SHP77 (cell line): ENCODE measurements around the gene APOA4.

Experiments
- DNase-seq, 2 experiments: peaks; one replicate each; lab custom pipeline; 2025; lab: John Stamatoyannopoulos, UW

The APOA4 gene

GRCh38 chr11:116823031-116823843 is at the start of gene APOA4:
APOA4 (minus strand) TSS chr11:116823304; CDS start chr11:116823191, 113 bp downstream.
- no peak for DNase-seq

DNA sequence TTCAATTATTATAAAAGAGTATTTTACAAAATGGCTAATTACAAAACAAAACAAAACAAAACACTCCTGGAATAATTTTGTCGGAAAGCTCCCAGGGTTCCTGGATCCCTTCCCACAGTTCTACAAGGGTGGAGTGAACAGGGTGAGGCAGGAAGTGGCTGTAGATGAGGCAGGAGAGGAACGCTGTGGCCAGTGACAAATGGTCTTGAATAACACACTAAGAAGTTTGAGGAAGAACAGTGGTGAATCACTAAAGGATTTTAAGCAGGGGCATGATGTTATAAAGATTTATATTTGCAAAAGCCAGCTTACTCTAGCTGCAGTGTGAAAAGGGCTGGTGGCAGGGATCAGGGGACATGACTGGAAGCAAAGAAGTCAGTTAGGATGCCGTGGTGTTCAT is 48.1 kb upstream of the APOA4 start:
- no peak for DNase-seq

GRCh38 chr11:116870054-116870453 is 47.0 kb upstream of the APOA4 start:
- DNase-seq: no peak

GRCh38 chr11:116869610-116870009 is 46.5 kb upstream of the APOA4 start:
- no peak for DNase-seq

DNA sequence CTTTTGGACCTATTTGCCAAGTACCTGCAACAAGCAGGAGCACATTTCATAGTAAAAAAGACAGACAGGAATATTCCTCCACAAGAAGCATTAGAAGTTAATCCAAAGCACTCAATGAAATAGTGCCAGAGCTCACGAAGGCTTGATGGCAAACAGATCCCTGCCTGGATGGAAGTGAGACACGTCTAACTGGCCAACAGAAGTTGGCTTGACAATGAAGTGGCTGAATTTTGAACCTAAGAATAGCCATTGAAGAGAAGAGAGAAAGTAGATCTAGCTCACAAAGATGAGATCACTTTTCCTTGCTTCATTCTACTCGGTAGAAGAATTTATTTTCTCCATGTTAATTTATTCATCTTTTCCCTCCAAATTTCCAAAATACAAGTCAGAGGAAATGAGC is 45.0 kb upstream of the APOA4 start:
- DNase-seq: no peak

- DNase-seq: no peak
Observed at GRCh38 chr11:116867619-116868018, 44.5 kb upstream of the APOA4 start.

DNA sequence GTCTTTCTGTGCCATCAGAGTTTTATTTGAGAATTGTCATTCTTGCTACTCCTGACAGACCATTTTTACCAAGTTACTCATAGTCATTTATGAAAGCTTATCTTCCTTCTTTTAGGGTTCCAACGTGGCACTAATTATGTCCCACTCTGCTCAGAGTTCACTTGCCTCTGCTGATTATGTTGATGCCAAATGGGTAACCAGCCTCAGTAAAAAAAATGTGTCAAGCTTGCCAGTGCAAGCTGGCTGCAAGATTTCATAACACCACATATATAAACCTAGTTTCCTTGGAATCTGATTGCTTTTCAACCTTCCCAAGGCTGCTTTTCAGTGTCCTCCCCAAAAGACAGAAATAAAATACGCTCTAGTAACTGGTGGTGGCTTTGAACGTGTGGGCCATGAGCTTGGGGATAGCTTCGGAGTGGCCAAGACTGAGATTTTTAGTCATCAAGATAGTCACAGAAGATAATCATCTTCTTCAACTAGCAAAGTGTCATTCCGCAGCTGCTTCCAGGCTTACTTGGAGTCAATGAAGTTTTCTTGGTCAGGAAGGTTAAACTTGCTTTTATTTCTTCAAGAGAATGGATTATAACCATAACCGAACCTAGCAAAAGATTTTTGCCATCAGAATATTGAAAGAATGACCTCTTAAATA is 43.8 kb upstream of the APOA4 start:
- no peak for DNase-seq

DNA sequence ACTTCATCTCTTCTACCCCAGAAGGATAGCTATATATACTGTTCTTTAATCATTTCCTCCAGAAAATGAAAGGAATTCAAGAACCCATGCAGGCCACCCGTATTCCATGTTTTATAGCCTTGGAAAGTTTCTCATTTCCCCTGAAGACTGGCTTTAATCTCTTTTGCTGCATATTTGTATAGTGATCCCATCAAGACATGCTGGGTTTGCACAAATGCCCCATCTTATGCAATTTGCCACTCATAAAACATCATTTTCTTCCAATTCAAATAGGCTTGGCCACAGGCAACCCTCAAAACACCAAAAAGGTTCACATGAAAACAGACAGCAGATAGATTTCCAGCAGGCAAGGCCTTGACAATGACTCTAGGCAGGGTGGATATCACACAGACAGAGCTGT is 42.6 kb upstream of the APOA4 start:
- no peak for DNase-seq

DNA sequence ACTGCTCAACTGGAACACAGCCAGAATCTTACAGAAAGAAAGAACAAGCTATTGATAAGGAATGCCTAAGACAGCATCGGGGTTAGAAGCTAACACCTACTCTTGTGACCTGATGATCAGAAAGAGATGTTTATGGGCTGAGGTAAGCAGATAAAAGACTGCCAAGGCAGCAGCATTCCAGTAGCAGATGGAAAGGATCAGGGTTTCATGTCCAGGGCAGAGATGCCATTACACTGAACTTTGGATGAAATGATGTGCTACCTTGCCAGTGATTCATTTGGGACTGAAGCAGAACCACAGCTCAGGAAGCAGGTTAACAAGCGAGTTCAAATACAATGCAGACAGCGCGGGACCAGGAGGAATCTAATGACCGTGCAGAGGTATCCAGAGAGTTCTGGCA is 41.4 kb upstream of the APOA4 start:
- no peak for DNase-seq

DNA sequence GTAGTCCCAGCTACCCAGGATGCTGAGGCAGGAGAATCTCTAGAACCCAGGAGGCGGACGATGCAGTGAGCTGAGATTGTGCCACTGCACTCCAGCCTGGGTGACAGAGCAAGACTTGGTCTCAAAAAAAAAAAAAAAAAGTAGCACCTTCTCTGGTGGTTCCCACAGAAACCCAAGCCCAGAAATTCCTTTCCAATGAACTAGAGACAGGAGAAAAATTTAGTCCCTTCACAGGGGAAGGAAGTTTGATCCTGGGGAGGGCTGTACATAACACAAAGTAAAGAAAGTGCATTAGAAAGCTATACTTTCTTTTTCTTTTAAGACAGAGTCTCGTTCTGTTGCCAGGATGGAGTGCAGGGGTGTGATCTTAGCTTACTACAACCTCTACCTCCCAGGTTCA is 39.8 kb upstream of the APOA4 start:
- no peak for DNase-seq

DNA sequence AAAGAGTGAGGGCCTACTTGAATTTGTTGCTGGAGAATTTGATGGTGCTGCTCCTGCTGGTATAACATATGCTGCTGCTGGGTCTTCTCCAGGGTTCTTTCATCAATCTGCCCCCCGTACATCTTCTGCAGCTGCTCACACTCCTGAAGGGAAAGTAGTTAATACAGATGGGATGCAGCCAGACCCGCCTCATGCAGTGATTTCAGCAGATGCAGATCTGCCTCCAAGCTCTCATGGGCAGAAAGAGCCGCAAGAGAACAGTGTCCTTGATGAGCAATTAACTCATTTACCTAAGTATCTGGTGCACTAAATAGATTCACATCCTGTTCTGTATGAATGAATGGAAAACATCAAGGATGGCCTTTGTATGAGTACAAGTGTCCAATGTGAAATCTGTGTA is 39.1 kb upstream of the APOA4 start:
- DNase-seq: no peak

DNA sequence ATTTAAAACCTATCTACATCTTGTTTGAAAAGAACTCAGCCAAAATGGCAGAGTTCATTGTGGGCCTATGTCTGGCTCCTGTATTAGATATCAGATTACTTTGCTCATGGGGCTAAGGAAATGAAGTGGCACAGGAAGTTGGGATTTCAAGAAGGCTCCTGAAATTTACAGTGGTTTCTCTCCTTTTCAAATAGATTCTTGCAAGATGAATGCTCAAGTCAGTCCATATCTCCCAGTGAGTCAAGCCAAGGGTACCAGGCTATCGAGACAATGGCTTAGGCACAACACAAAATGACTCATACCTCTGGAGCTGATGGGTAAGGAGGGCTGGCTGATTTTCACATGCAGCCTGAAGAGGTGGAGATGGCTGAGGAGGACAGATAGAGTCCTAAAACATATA is 38.4 kb upstream of the APOA4 start:
- no peak for DNase-seq

- DNase-seq: no peak
Observed at GRCh38 chr11:116860303-116860702, 37.2 kb upstream of the APOA4 start.

DNA sequence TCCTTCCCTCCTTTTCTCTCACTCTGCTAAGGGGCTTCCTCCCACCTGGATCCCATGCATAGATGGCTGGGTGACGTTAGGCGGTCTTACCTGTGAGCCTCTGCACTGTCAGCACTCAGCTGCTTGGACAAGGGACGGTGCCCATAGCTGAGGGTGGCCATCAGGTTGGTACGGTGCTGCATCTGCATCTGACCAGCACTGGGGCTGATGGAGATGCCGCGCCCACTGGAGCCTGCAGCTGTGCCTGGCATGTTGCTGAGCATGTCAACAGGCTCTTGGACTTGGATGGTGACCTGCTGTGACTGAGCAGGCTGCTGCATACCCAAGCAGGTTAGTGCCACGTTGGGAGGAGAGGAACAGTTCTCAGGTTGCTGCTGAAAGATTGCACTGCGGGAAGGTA is 36.1 kb upstream of the APOA4 start:
- no peak for DNase-seq

GRCh38 chr11:116857936-116858335 is 34.8 kb upstream of the APOA4 start:
- DNase-seq: no peak

DNA sequence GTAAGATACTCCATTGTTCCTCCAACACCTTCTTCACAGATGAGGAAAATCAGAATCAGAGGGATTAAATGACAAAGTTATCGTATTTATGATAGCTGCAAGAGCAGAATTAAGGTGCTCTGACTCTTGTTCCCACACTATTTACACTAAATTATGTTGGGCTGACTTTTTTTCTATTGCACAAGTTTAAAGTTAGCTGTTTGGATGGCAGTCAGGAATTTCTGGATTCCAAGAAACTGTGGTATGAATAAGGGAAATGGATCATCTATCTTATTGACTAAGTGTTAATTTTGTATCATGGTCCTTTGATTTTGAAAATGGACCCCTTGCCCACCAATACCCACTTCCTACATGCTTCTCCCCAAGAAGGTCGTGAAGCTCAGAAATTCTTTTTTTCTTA is 34.2 kb upstream of the APOA4 start:
- no peak for DNase-seq

- no peak for DNase-seq
Observed at GRCh38 chr11:116856423-116856822, 33.3 kb upstream of the APOA4 start.

DNA sequence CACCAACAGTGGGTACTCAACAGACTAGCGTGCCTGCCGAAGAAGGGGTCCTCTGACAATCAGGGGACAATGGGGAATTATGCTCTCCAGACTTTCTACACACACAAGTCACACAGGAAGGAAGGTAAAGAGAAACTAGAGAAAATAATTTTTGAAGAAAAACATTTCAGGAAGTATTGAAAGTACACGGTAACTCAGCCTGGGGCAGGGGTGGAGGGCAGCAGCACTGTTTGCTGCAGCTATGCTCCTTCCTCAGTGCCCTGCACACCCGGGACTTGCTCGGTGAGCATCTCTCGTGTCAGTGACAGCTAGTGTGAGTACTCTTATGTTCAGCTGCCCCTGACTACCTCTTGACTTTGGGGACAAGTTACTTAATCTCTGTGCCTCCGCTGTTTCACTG is 32.3 kb upstream of the APOA4 start:
- DNase-seq: no peak

DNA sequence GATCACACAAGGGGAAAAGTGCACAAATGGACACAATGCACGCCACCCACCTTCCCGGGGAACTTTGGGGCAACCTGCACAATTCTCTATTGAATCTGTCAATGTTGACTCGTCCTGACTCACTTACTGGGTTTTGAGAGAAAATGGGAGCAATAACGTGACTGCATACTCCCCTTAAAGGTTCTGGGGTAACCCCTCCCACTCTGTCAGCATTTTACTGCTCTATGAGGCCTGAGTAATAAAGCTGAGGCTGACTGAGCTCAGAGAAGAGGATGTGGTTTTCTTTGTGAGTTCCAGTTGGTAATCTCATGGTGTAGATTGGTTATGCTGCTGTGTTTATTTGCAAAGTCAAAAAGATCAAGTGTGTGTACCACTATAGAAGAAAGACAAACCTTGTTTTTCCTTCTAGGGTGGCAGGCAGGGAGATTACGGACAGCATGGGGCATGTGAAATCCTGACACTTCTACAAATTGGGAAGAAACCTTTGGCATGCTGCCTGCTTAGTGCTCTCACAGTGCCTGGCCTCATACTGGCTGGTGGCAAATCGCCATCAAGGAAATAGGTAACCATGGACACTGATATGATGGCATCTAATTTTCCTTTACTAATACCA is 30.5 kb upstream of the APOA4 start:
- no peak for DNase-seq

- no peak for DNase-seq
Observed at GRCh38 chr11:116852261-116853031, 29.3 kb upstream of the APOA4 start.

- no peak for DNase-seq
Observed at GRCh38 chr11:116851626-116852025, 28.5 kb upstream of the APOA4 start.

GRCh38 chr11:116849486-116849885 is 26.4 kb upstream of the APOA4 start:
- no peak for DNase-seq

GRCh38 chr11:116849060-116849459 is 26.0 kb upstream of the APOA4 start:
- DNase-seq: no peak
